CD4-positive, alpha-beta T cell treated with Interleukin-2 at 100 ng/mL for 4 hours (primary cell): ENCODE measurements around the gene TIMP2.
"Not testable (repeated sequence)": the region's sequence is repeated elsewhere in the genome, so short reads cannot be mapped to it uniquely, and the experiment has no call there.

Source experiments
- DNase-seq: peaks from one replicate; pipeline ENCODE4 v3.0.0-alpha.2; 2020; ENCODE audit warnings: low spot score

The TIMP2 gene

DNA sequence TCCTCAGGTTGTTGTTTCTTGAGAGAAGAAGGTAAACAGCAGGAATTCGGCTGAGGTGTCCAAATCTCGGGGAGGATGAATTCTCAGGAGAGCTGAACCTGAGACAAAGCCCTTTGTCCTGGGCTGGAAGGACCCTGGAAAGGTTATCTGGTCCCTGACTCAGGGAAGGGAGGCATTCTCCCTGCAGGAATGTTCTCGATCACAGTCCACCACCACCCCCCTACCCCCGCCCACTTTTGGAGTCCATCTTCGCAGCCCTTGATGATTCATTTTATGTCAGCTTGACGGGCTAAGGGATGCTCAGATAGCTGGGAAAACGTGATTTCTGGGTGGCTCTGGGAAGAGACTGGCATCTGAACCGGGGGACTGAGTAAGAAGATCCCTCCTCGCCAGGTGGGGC, 20.8 kb downstream of the TIMP2 start:
- DNase-seq = no peak

DNA sequence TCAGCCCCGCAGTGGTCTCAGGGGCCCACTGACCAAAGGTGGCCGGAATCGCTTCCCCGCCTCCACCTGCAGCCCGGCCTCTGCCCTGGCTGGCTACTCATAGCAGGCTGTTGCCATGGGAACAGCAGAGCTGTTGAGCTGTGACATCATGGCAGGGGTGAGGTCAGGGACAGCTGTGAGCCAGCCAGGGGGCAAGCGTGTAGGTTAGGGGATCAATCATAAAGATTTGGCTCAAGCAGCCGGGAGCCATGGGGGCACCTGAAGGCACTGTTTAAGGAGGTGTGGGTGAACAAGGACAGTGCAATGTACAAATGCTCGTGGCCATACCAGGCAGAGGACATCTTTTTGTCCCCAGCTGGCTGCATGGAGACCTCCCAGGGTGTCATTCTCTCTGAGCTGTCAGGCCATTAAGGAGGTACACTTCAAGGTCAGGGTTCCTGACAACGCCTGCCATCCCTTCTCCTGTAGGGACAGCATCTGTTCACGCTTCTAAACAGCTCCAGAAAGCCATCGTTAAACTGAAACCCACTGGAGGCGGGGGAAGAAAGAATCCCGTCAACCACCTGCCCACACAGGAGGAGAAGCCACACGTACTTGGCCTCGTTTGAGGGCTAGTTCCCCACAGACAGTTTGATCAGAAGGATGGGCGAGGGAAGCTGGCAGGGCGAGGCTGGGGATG, 21.9 kb downstream of the TIMP2 start, which contains the start of gene CEP295NL:
TSS of gene CEP295NL (minus strand) at position 101 of the 679 bp plus-strand sequence. CDS start 1,373 bp downstream, outside the sequence.
- no peak for DNase-seq

DNA sequence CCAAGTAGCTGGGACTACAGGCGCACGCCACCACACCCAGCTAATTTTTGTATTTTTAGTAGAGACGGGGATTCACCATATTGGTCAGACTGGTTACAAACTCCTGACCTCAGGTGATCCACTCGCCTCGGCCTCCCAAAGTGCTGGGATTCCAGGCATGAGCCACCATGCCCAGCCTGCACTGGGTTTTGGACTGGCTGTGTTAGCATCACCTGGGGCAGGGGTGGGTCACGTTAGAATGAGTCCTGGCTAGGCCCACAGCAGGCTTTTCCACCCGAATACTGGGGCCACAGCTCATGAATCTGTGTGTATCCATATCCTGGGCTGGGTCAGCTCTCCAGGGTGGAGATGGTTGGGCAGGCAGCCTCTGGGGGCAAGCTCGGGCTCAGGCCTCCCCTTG, 23.0 kb downstream of the TIMP2 start:
- DNase-seq = not testable (repeated sequence)

DNA sequence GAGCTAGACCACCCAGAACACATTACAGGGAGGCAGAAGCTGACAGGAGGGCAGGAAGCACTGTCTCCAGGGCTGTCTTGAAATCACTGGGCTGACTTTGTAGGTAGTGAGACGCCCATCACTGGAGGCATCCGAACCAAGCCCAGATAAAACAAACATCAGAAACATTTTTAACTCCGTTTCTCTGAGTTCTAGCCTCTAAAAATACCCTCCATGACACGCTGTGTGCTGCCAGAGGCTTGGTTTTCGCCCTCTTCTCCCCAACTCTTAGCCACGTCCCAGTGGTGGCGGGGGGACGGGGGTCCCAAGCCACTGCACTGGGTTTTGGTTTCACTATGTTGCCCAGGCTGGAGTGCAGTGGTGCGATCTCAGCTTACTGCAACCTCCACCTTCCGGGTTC, 23.4 kb downstream of the TIMP2 start:
- no peak for DNase-seq

DNA sequence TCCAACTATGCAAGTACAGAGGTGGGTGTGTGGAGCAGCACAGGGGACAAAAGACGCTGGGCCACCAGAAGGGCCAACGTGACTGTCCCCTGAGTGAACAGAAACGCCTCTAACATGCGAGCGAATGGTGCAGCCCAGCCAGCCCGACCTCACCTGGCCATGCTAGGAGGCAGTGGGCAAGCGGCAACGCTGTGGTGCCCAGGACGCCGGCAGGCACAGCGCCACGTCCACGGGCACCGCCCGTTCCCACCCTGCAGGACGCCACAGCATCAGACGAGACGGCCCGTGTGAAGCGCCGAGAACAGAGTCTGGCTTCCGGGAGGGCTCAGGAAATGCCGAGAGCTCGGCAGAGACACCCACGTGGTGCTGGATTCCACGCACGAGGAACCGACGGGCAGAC, 24.4 kb downstream of the TIMP2 start:
- DNase-seq = no peak

DNA sequence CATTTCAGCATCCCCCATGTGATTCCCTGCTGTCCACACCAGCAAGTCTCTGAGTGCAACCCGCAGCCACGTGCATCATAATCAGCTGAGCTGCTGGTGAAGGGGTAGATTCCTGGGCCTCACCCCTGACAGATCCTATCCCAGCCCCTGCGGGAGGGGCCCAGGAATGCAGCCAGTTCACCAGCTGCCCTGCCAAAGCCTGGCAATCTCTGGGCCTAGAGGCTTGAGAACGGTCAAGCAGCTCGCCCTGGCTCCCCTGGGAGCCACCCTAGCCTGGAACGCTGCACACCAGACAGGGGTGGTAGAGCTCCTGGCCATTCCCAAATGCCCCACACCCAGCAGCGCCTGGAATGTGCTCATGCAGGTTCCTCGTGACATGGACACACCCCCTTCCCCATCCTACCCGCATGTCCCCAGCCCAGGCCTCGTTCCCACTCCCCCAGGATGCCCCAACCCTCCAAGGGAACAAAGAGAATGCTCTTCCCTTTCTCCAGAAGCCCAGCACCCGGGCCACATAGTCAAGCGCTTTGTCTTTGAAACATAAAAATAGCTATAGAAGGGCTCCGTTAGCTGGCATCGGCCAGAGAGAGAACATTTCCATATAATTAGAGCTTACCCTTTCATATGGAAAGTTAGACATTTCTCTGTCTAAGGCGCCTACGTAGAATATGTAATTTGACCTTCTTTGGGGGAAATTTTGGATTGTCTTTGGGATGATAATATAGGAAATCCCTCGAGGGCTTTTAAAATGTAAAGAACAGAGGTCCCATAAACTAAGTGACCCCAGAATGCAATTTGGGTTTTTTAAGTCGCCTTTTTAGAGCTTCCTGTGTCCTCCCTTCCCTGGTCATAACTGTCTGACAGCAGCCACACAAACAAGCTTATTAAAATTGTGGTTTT, 25.6 kb downstream of the TIMP2 start:
- DNase-seq = no peak

DNA sequence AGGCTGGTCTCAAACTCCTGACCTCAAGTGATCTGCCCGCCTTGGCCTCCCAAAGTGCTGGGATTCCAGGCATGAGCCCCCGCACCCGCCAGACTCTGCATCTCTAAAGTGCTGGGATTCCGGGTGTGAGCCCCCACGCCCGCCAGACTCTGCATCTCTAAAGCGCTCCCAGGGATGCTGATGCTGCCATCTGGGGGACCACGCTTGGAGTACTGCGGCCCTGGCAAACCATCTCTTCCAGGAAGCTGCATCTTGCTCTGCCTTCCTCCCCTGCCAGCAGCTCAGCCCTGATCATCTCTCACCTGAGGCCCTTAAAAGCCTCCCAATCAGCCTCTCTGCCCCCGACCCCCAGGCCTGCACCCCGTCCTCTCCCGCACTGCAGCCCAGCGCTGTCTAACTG, 26.2 kb downstream of the TIMP2 start:
- DNase-seq = no peak

DNA sequence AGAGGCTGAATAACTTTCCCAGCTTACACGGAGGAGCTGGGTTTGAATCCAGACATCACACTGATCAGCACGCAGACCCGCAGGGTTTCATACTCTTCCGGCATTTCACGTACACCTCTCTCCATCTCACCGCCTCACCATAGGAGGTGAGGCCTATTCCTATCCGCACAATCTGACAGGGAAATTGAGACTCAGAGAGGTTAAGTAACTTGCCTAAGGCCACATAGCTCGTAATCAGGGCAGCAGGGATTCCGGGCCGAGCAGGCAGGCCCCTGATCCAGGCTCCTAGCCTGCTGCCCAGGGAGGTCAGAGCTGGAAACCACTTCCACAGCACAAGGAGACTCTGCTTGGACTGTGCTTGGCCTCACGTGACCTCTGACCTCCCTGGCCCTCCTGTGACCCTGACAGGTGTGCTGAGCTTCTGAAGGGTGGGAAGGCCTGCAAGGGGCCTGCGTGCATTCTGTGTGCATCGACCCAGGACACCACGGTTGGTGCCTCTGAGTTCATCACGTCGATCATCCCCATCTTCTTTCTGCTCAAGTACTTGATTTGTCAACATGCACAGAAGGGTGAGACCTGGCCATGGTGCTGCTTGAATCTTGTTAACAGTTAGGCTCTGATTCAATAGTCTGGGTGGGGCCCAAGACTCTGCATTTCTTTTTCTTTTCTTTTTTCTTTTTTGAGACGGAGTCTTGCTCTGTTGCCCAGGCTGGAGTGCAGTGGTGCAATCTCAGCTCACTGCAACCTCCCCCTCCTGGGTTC, 26.9 kb downstream of the TIMP2 start:
- no peak for DNase-seq

DNA sequence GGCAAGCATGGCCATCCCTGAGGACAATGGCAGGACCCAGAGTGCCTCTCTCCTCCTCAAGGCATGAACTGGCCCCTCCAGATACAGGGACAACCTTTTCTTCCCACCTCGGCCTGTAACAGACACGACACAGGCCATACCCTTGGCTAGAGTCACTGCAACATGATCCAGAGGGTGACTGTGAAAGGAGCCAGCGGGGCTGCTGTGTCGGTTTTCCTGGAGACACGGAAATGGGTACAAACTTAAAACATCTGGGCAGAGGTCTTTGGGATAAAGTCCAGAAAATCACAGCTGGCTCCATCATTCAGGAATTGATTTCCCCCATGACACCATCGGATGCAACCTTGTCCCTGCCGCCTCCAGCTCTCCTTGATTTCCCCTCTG, 27.5 kb downstream of the TIMP2 start:
- DNase-seq = no peak

DNA sequence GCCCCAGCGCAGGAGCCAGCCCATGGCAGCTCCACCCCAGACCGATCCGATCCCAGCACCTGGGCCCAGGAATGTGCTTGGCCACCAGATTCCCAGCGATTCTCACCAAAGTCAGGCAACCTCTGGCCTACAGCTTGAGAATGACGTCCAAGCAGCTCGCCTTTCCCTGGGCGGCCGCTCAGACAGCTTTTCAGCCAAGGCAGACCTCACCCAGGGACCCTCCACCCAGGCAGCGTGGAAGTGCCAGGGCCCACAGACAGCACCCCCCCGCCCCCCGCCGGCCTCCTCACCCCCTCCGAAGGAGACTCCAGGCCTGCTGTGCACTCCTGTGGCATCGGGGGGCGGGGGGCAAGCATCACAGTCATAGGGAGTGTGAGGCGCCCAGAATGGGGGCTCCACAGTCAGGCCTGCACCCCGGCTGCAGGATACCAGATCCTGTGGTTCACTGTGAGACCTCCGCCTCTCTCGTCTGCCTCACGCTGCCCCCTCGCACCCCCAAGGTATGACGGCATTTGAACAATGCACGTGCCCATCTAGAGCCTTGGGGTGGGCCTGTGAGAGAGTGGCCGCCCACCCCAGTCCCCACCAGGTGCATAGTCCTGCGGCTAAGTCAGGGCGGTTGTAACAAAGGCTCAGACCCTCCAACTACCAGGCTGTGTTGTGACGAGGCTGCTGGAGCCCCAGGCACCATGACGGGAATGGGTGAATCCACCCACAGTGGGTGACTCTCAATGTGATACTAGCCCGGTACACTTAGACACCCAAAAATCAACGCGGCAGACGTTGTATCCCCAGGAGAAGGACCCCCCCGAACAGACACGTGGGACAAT, 28.1 kb downstream of the TIMP2 start:
- DNase-seq = no peak

DNA sequence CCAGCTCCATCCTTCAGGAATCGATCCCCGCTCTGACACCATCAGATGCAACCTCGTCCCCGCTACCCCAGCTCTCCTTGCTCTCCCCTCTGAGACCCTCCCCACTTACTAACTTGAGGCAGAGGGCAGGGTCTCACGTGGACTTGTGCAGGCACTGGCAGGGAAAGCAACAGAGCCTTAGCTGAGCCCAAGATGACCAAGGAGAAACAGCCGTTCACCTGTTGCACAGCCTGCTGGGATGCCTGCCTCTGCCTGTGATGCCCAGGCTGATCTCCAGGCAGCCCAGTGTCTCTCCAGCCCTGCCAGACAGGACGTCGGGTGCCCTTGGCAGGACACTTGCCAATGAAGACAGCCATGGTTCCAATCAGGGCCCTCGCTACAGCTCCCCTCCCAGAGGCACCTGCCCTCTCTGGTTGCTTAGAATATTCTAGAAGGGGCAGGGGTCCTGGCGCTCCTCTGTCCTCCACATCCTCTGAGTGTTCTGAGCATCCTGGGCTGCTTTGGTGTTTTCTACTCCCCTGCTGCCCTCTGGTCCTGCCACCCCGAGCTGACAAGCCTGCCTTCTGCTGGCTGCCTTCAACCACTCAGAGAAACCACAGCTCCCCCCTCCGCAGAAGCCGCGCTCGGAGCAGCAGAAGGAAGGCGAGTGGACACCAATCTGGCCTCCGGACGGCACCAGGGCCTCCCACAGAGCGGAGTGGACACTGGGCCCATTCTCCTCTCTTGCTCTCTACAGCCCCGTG, 28.9 kb downstream of the TIMP2 start:
- DNase-seq = no peak

DNA sequence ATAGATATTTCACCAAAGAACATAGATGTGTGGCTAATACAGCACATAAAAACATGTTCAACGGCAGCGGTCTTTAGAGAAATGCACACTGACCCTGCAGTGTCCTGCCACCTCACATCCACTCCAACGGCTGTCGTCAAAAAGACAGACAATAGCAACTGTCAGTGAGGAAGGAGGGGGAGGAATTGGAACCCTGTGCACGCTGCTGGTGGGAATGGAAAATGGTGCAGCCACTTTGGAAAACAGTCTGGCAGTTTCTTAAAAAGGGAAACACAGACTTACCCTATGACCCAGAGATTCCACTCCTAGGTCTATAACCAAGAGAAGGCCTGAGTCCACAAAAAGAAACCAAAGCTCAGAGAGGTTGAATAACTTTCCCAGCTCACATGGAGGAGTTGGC, 29.9 kb downstream of the TIMP2 start:
- no peak for DNase-seq

DNA sequence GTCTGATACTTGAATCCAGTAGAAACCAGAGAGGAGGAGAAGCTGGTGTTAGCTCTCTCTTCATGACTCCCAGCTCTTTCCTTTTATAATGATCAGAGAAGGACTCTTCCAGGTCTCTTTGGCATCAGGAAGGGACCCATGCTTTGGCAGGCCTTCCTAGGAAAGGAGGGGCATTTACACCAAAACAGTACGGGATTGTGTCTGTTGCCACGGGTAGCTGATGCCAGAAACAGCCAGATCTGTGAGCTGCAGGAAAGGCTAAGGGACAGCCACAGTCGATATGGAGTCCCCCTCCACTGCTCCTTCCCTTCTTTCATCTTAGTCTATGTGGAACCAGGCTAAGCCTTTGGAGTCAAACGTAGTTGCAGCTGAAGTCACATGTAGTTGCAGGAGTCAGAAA, 31.5 kb downstream of the TIMP2 start:
- no peak for DNase-seq

DNA sequence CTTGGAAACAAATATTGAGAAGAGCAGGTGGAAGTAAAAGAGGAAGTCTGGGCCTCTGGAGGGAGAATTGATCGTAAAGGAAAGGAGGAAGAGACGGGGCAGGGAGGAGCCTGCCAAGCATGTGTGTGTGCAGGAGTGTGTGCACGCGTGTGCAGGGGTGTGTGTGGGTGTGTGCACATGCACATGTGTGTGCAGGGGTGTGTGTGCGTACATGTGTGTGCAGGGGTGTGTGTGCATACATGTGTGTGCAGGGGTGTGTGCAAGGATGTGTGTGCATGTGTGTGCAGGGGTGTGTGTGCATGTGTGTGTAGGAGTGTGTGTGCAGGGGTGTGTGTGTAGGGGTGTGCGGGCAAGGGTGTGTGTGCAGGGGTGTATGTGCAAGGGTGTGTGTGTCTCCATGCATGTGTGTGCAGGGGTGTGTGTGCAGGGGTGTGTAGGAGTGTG, 32.2 kb downstream of the TIMP2 start:
- no peak for DNase-seq

DNA sequence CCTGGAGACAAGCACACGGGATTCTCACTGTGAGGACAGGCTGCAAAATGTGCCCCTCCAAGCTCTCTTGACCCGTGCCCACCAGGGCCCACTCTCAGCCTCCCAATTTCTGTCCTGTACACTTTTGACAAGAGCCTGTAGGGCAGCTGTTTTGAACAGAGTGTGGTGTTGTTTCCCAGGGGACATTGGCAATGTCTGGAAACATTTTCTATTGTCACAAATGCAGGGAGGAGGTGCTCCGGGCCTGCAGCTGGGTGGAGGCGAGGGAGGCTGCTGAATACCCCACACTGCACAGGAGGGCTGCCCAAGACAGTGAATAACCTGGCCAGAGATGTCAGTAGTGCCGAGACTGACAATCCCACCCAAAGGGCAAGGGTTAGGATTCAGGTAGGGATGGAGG, 32.7 kb downstream of the TIMP2 start:
- no peak for DNase-seq

DNA sequence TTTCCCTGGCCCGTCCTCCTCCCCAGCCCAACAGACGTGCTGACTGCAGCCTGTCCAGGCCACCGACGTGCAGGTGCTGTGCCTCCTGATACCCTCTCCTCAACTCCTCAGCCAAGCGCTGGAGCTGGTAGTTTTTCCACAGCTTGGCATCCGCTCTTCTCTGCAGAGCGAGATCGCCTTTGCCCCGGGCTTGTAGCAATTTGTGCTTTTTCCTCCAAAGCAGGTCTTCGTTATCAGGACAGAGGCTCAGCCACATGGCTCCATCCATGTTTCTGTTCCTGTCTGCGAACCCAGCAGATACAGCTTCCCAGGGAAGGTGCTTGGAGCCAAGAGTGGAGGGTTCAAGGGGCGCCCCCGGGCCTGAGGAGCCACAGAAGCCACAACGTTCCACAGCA, 33.1 kb downstream of the TIMP2 start:
- no peak for DNase-seq

DNA sequence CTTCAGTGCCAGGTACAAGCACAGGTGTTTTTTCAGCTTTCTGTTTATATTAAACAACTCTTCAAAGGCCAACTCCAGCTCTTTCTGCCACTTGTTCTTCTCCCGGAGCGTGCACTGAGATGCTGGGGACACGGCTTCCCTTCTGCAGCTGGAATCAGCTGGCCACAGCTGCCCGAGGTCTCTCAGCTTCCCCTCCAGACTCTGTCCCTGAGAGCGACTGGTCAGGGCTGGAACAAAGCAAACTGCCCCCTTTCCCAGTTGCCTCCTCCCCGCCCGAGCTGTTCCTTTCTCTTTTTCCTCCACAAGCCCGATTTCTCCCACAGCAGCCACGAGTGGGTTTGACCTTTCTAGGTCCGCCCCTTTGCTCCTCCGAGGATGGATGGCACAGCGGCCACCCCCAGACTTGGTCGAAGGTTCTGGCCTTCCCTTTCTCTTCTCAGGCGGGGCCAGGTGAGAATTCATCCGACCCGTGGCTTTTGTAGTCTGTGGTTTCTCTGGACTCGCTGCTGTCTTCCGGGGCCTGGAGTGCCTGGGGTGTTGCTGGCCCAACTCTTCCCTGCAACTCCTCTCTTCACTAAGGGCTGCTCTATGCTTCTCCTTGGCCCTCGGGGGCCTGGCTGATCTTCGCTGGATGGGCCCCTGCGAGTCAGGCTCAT, 33.7 kb downstream of the TIMP2 start:
- no peak for DNase-seq

DNA sequence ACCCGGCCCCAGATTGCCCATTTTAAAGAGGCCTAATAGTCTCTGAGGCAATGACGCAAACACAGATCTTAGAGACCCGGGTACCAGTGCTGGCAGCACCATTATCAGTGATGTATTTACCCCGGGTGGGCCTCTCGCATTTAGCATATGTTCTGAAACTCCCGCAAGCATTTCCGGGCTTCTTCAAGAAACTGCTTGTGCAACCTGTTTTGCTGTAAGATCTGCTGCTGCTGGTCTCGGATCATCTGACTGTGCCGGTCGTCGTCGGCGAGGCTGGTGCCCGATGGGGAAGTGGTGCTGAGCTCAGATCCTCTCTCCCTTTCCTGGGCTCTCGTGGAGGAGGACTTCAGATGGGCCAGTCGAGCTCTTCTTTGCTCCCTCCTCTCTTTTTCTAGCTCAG, 34.7 kb downstream of the TIMP2 start:
- peak; percentile 34 for DNase-seq

DNA sequence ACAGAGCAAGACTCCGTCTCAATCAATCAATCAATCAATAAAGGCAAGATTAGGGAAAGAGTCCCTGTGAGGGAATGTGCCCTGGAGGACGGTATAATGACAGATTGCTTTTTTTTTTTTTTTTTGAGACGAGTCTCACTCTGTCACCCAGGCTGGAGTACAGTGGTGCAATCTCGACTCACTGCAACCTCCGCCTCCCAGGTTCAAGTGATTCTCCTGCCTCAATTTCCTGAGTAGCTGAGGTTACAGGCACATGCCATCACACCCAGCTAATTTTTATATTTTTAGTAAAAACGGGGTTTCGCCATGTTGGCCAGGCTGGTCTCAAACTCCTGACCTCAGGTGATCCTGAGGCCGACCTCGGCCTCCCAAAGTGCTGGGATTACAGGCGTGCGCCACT, 35.1 kb downstream of the TIMP2 start:
- DNase-seq = not testable (repeated sequence)

DNA sequence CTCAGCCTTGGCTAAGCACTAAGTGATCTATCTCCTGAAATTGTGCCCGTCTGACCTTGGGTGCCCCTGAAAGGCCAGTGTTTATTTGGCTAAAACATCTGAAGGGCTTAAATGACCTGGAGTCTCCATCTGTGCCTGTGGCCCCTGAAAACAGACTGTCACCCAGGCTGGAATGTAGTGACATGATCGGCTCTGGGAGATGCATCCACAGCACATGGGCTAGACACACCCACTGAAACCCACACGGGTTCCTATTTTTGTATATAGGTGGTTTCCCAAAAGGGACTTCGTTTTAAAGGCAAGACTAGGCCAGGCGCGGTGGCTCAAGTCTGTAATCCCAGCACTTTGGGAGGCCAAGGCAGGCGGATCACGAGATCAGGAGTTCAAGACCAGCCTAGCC, 35.7 kb downstream of the TIMP2 start:
- no peak for DNase-seq
